ENCODE measurements around the gene PRPF8. TPM values are rescaled to one million over a fixed set of nuclear protein-coding genes. Genes with fewer than 3 reads are reported as not detected.
"Not testable (repeated sequence)": the region's sequence is repeated elsewhere in the genome, so short reads cannot be mapped to it uniquely, and the experiment has no call there.

The PRPF8 gene
- total RNA-seq, 4 donors from 2014 or later: 146 to 215 (median 183) TPM

DNA sequence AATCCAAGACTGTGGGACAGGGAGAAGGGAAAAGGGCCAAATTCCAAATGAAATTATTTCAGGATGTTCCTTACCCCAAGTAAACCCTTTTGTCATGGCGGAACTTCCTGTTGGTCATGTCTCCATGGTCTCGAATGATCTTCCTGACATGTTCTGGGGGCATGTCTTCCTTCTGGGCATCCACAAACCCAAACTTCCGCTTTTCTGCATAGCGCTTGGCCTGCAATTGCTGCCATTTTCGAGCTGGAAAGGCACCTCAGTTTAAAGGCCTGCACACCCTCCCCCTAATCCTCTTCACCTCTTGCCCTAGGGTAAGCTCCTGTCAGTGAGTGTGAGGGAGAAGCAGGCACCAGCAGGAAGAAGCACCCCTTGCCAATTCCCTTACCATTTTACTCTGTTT, 1.2 kb downstream of the PRPF8 start:
- ATAC-seq (ENCODE audit: low FRiP score): no peak
- TF ChIP-seq, protein P1, sequence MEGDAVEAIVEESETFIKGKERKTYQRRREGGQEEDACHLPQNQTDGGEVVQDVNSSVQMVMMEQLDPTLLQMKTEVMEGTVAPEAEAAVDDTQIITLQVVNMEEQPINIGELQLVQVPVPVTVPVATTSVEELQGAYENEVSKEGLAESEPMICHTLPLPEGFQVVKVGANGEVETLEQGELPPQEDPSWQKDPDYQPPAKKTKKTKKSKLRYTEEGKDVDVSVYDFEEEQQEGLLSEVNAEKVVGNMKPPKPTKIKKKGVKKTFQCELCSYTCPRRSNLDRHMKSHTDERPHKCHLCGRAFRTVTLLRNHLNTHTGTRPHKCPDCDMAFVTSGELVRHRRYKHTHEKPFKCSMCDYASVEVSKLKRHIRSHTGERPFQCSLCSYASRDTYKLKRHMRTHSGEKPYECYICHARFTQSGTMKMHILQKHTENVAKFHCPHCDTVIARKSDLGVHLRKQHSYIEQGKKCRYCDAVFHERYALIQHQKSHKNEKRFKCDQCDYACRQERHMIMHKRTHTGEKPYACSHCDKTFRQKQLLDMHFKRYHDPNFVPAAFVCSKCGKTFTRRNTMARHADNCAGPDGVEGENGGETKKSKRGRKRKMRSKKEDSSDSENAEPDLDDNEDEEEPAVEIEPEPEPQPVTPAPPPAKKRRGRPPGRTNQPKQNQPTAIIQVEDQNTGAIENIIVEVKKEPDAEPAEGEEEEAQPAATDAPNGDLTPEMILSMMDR (IDR thresholded peaks at IDR 0.05): no peak
- DNase-seq (ENCODE audit: low spot score): no peak

DNA sequence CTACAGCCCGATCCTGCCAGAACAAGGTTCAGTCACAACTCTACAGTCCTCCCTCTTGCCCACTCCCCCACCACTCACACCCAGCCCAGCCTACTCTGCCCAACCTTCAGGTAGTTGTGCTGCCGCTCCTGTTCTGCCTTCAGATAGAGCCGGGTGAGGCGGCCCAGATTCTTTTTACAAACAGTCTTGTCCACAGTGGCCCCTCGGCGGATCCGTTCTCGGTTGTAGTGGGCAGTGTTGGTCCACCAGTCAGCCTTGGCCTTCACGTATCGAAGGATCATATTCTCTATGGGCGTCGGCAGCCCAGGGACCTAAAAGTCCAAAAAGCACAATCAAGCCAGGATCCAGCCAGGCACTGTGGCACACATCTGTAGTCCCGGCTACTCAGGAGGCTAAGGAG, 8.3 kb downstream of the PRPF8 start:
- TF ChIP-seq, protein P1 (IDR thresholded peaks at IDR 0.05): no peak
- DNase-seq (ENCODE audit: low spot score) (no peak), ATAC-seq (ENCODE audit: low FRiP score) (no peak)

DNA sequence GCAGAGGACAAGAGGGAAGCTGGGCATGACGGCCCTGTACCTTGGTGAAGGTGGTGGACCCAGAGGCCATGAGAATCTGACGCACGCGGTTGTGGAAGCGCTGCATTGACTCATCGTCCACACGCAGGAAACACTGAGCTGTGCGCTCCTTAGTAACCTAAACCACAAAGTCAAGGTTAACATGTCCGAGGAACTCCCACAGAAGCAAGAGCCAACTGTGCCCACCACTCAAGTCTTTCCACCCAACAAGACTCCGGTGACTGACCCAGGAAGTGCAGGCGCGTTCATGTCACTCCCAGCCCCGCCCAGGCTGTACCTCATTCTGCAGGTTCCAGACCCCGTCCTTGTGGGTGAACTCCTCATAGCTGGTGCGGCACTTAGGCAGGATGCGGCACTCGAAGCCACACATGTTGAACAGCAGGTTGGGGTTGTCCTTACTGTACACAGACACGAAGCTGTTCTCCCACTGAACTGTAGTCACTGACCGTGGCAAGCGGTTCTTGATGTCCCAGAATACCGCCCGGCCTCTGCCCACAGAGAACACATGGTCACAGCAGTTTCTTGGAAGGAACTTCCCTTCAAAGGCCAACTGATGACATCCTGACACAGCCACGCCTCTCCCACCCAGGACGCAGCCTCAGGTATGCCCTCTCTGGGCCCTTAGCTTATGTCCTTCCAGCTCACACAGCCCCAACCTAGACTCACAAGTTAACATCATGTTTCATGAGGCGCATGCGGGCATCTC, 11.5 kb downstream of the PRPF8 start:
- TF ChIP-seq, protein P1 (IDR thresholded peaks at IDR 0.05): no peak
- DNase-seq (ENCODE audit: low spot score) (no peak), ATAC-seq (ENCODE audit: low FRiP score) (no peak)

DNA sequence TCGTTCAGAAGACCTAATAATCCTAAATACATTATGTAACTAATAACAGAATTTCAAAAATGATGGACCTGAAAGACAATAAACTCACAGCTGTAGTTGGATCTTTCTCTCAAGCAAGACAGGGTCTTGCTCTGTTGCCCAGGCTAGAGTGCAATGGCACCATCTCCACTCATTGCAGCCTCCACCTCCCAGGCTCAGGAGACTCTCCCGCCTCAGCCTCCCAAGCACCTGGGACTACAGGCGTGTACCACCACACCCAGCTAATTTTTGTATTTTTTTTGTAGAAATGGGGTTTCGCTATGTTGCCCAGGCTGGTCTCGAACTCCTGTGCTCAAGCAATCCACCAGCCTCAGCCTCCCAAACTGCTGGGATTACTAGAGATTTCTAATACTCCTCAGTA, 20.7 kb downstream of the PRPF8 start:
- not testable (repeated sequence) for DNase-seq (ENCODE audit: low spot score); ATAC-seq (ENCODE audit: low FRiP score)

DNA sequence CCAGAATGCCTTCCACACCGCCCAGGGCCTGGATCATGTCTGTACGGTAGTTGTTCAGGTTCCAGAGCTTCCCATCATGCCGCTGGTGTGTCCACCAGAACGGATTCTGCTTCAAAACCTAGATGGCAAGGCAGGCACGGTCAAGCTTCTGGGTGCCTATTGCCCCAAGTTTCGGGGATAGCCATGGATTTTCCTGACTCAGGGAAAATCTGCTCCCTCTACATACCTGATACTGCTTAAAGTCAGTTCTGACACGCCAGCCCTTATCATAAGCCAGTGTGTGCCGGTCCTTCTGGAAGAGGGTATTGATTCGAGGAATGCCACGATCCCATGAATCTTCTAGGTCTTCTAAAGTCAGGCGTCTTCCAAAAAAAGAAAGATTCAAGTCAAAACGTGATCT, 23.6 kb downstream of the PRPF8 start:
- no peak for DNase-seq (ENCODE audit: low spot score)
- TF ChIP-seq, protein P1 (IDR thresholded peaks at IDR 0.05): no peak
- no peak for ATAC-seq (ENCODE audit: low FRiP score)

DNA sequence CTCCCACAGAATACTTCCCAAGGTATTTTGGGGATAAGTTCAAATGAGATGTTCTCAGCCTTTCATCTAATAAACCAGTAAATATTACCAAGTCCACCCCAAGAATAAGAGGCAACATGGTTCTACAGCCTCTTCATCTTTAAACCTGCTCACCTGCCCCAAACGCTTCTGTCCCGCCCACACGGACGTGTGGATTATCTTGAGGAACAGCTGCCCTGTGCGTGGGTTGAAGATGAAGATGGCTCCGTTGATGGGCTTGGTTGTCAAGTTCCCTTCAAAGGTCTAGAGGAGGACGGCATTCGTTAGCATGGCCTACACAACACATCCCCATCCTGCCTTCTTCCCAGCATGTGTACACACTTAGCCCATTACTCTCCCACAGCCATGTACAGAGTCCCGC, 26.6 kb downstream of the PRPF8 start:
- TF ChIP-seq, protein P1 (IDR thresholded peaks at IDR 0.05): no peak
- DNase-seq (ENCODE audit: low spot score) (no peak), ATAC-seq (ENCODE audit: low FRiP score) (no peak)

DNA sequence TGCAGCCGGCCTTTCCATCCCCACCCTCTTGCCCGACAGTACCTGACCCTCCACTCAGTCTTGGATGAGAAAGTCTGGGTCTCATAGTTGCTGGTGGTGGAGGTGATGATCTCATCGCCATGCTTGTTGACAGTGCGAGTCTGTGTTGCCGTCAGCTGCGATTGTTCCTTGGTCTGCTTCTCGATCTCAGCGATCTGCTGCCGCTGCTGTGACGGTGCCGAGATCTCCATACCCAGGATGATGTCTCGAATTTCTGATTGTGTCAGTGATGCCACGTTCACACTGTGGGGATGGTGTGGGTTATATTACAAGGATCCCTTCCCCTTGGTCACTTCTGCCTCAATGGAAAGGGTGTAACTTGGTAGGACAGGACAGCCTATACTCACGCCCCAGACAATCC, 30.9 kb downstream of the PRPF8 start:
- ATAC-seq (ENCODE audit: low FRiP score): no peak
- TF ChIP-seq, protein P1 (IDR thresholded peaks at IDR 0.05): no peak

DNA sequence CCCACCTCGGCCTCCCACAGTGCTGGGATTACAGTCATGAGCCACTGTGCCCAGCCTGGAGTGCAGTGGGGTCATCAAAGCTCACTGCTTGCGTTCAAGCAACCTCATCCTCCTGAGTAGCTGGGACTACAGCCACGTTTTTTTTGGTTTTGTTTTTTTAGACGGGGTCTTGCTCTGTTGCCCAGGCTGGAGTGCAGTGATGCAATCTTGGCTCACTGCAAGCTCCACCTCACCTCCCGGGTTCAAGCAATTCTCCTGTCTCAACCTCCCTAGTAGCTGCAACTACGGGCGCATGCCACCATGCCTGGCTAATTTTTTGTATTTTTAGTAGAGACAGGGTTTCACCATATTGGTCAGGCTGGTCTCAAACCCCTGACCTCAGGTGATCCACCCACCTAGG, 31.9 kb downstream of the PRPF8 start:
- DNase-seq (ENCODE audit: low spot score): not testable (repeated sequence)

More for the DNA sequence above, 30.9 kb downstream of the PRPF8 start:
- no peak for DNase-seq (ENCODE audit: low spot score)

More for the DNA sequence above, 31.9 kb downstream of the PRPF8 start:
- ATAC-seq (ENCODE audit: low FRiP score): not testable (repeated sequence)

Data from omental fat pad (tissue), 4 donors.